Esophagus (tissue), 2 donors: ENCODE results near the gene IGFBP7. TPM values are rescaled to one million over a fixed set of nuclear protein-coding genes. Genes with fewer than 3 reads are reported as not detected.
"Not testable (repeated sequence)": the region's sequence is repeated elsewhere in the genome, so short reads cannot be mapped to it uniquely, and the experiment has no call there.

Experiments used
- H3K27ac ChIP-seq, 2 donors: one replicate each; pipeline ENCODE4 v1.5.1; 2013; ENCODE audit warnings: low read depth in 2 of 2, mild to moderate bottlenecking in 2 of 2, inconsistent platforms in 1 of 2, low read length in 1 of 2, moderate library complexity in 1 of 2
- H3K27me3 ChIP-seq, 2 donors: one replicate each; pipeline ENCODE4 v1.6.1; 2013; ENCODE audit warnings: low read length in 2 of 2, control low read depth in 1 of 2, mild to moderate bottlenecking in 1 of 2; ENCODE audit not compliant: insufficient read depth in 2 of 2, control insufficient read depth in 1 of 2
- H3K36me3 ChIP-seq, 2 donors: one replicate each; pipeline ENCODE4 v1.6.1; 2013; ENCODE audit warnings: low read length in 1 of 2; ENCODE audit not compliant: control insufficient read depth in 2 of 2, insufficient read depth in 2 of 2
- H3K4me1 ChIP-seq, 2 donors: one replicate each; pipeline ENCODE4 v1.6.1; 2013; ENCODE audit warnings: low read length in 1 of 2; ENCODE audit not compliant: control insufficient read depth in 2 of 2, insufficient read depth in 2 of 2
- H3K4me3 ChIP-seq, 2 donors: one replicate each; pipeline ENCODE4 v1.5.1; 2013; ENCODE audit warnings: low read length in 2 of 2, mild to moderate bottlenecking in 2 of 2, low read depth in 1 of 2, moderate library complexity in 1 of 2
- H3K9me3 ChIP-seq, 2 donors: one replicate each; pipeline ENCODE4 v1.6.1; 2013; ENCODE audit warnings: mild to moderate bottlenecking in 2 of 2, low read depth in 1 of 2, low read length in 1 of 2, moderate library complexity in 1 of 2; ENCODE audit not compliant: control insufficient read depth in 2 of 2, insufficient read depth in 1 of 2
- WGBS, 2 donors: extraction: QIAGEN DNeasy Blood & Tissue Kit; methylation state at CpG; one replicate each; pipeline ENCODE4 v1.1.7; 2013; 5-methylcytosine and 5-hydroxymethylcytosine counted together
- polyA plus RNA-seq, 2 donors: library from polyadenylated mRNA; stranded (reverse); fragments of 200-250 nt; gene quantifications; one replicate each; pipeline ENCODE4 v1.2.3, GENCODE V29; 2013
- donor health status: healthy with polysubstance abuse.
- donor health status: Bipolar disorder and iron deficiency.

The IGFBP7 gene
- polyA plus RNA-seq, 2 donors = 27.6 to 80.7 TPM

GRCh38 chr4:57051524-57051923, 58.7 kb downstream of the IGFBP7 start:
- H3K36me3 ChIP-seq = no peaks in the 10 kb centered on the region
- H3K27me3 ChIP-seq = no peaks in the 10 kb centered on the region
- no peak overlapping the region for H3K4me3 ChIP-seq
- H3K9me3 ChIP-seq = no peaks in the 10 kb centered on the region
- WGBS, 2 donors = 90 to 91% methylated on average over 2 of the region's 2 CpGs
- H3K27ac ChIP-seq = no peak overlapping the region
- H3K4me1 ChIP-seq = no peaks in the 10 kb centered on the region

- 64 to 66% methylated on average over 3 of the region's 3 CpGs for WGBS, 2 donors
- Histone ChIP-seq H3K4me3 (no peak overlapping the region), H3K36me3 (no peaks in the 10 kb centered on the region), H3K27ac (no peak overlapping the region), H3K27me3 (no peaks in the 10 kb centered on the region), H3K4me1 (no peaks in the 10 kb centered on the region), H3K9me3 (no peaks in the 10 kb centered on the region)
These were observed 59.1 kb downstream of the IGFBP7 start for GRCh38 chr4:57051095-57051494.

DNA sequence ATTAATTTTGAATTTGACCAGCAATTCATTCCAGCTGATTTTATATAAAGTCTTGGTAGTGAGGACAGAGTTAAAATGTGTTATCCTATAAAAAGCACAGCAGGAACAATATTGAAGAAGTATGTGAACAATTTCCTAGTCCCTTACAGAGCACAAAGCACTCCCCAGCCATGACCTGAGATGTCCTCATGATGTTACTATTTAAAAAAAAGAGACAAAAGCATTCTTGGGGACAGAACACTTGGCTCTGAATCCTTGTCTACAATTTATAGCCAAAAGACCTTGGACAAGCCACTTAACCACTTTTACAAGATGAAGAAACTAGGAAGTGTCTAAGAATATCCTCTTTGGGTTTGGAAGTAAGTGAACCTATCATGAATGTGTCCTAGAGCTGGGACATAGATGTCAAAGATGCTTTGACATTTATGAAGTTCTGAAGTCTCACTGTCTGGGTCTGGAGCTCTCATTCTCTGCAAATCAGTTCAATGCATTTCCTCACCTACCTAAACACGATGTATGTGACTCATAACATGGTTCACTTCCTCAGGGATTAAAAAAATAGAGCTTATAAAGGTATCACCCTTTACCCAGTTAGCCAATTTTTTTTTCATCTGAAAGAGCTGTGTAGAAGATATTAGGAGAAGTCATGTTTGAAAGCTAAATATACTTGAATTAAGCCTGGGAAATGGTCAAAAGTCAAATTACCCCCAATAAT, 61.4 kb downstream of the IGFBP7 start:
- no peaks in the 10 kb centered on the region for H3K4me1 ChIP-seq

DNA sequence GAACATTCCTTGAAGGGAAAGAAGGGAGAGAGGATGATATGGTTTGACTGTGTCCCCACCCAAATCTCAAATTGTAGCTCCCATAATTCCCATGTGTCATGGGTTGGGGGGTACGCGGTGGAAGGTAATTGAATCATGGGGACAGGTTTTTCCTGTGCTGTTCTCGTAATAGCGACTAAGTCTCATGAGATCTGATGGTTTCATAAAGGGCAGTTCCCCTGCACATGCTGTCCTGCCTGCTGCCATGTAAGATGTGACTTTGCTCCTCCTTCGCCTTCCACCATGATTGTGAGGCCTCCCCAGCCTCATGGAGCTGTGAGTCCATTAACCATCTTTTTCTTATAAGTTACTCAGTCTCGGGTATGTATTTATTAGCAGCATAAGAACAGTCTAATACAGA, 63.1 kb downstream of the IGFBP7 start:
- H3K4me1 ChIP-seq, H3K27ac ChIP-seq, H3K27me3 ChIP-seq, H3K9me3 ChIP-seq, H3K4me3 ChIP-seq, H3K36me3 ChIP-seq: not testable (repeated sequence)
- WGBS, 2 donors = 94 to 95% methylated on average over 6 of the region's 6 CpGs

More for the DNA sequence above, 61.4 kb downstream of the IGFBP7 start:
- Histone ChIP-seq H3K36me3 (no peaks in the 10 kb centered on the region), H3K4me3 (no peak overlapping the region), H3K27me3 (no peaks in the 10 kb centered on the region), H3K27ac (no peak overlapping the region), H3K9me3 (no peaks in the 10 kb centered on the region)
- WGBS, 2 donors = 12 to 40% methylated on average over 1 of the region's 1 CpG

GRCh38 chr4:57044996-57045395, 65.2 kb downstream of the IGFBP7 start:
- 85 to 89% methylated on average over 1 of the region's 1 CpG for WGBS, 2 donors
- no peak overlapping the region for H3K27ac ChIP-seq
- H3K36me3 ChIP-seq = no peaks in the 10 kb centered on the region
- H3K9me3 ChIP-seq = no peaks in the 10 kb centered on the region
- no peaks in the 10 kb centered on the region for H3K4me1 ChIP-seq
- H3K4me3 ChIP-seq = no peak overlapping the region
- H3K27me3 ChIP-seq = no peaks in the 10 kb centered on the region

DNA sequence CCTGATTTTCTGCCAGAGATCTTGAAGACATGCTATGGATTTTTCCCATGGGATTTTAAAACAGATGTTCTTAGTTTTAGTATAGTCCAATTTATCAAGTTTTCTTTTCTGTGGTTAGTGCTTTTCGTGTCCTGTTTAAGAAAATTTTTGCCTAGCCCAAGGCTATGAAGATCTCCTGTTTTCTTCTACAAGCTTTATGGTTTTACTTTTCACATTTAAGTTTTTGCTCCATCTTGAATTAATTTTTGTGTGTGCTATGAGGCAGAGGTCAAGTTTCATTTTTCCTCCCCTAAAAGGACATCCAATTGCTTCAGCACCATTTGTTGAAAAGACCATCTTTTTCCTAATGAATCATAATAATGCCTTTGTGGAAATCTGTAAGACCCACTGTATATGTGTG, 65.9 kb downstream of the IGFBP7 start:
- H3K4me1 ChIP-seq = no peaks in the 10 kb centered on the region
- H3K27ac ChIP-seq = peak overlapping the region in 1 of 2 donors; percentile 41
- no peaks in the 10 kb centered on the region for H3K27me3 ChIP-seq
- H3K36me3 ChIP-seq = no peaks in the 10 kb centered on the region
- whole genome bisulfite sequencing, 2 donors = 47 to 56% methylated on average over 1 of the region's 1 CpG
- no peak overlapping the region for H3K4me3 ChIP-seq
- H3K9me3 ChIP-seq = no peaks in the 10 kb centered on the region

DNA sequence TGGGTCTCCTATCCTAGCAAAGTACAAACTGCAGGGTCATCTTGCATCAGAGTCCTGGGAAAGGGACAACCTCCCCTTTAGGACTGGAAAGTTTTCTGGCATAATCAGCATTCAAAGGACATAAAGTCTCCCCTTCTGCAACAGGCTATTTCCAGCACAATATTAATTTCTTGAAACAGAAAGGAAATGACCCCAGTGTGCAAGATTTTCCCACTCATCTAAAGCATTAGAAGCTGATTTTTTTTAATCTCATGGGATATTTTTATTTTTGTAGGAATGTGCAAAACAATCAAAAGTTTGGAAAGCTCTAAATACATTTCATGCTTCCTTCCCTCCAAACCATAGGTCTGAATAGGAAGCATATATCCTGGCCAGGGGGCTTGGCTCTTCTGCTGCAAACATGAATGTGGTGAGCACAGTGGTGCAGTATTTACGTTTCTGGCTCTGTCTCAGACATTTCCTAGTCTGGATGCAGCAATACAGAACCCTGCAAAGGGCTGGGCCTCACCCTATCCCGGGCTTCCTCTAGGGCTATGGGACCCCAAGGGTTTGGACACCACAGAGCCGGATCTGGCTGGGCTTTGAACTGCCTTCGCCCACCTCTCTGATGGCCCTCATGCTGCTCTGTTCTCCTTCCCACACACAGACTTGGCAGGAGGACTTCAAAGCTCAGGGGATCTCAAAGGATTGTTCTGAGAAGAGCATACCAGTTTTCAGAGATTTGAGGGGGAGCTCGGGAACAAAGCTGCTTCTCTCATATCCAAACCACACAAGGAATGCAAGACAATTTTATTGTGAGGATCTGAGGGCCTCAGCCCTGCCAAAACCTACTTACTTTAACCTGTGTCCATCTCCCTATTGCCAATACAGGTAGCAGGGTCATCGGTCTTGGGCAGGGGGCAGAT, 66.6 kb downstream of the IGFBP7 start:
- Histone ChIP-seq H3K9me3 (no peaks in the 10 kb centered on the region), H3K4me1 (no peaks in the 10 kb centered on the region), H3K36me3 (no peaks in the 10 kb centered on the region), H3K27ac (peak overlapping the region; percentile 41 to 44), H3K4me3 (no peak overlapping the region), H3K27me3 (no peaks in the 10 kb centered on the region)
- 27 to 61% methylated on average over 6 of the region's 6 CpGs for WGBS, 2 donors

DNA sequence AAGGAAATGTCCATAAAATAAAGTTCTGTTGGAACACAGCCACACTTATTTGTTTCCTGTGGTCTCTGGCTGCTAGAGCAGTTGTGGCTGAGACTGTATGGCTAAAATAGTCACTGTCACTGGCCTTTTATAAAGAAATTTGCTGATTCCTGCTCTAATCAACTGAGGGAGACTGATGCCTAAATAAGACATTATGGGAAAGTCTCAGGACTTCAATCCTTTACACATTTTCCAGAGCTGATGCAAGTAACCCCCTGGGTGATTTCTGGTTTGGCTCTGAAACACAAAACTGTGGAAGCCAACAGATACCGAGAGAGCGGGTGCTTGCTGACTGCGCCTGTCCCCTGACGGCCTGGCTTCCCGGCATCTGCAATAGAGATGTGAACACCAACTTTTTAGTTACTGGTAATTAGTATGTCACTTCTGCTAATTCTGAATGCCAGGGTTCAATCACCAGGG, 67.4 kb downstream of the IGFBP7 start:
- H3K36me3 ChIP-seq = no peaks in the 10 kb centered on the region
- H3K4me3 ChIP-seq = no peak overlapping the region
- no peaks in the 10 kb centered on the region for H3K9me3 ChIP-seq
- no peaks in the 10 kb centered on the region for H3K27me3 ChIP-seq
- WGBS, 2 donors = 76 to 80% methylated on average over 5 of the region's 5 CpGs
- peak overlapping the region in 1 of 2 donors; percentile 31 for H3K27ac ChIP-seq
- H3K4me1 ChIP-seq = no peaks in the 10 kb centered on the region

- Histone ChIP-seq H3K4me1 (no peaks in the 10 kb centered on the region), H3K36me3 (no peaks in the 10 kb centered on the region), H3K4me3 (no peak overlapping the region), H3K27me3 (no peaks in the 10 kb centered on the region), H3K27ac (no peak overlapping the region), H3K9me3 (no peaks in the 10 kb centered on the region)
- WGBS, 2 donors = 61 to 65% methylated on average over 1 of the region's 1 CpG
These were observed 69.2 kb downstream of the IGFBP7 start for GRCh38 chr4:57041020-57041419.
